GM10266 (cell line): ENCODE data around the gene SYNGR2.
A peak's percentile ranks its signal among the peaks of the same experiment; 100 is the strongest.

Experiments used
- DNase-seq: peaks from one replicate; pipeline ENCODE4 v3.0.0; 2012; ENCODE audit errors: extremely low spot score
- TF ChIP-seq, protein P1 (sequence below): IDR thresholded peaks from 2 replicates; pipeline ENCODE4 v1.5.1; 2012; ENCODE audit warnings: mild to moderate bottlenecking, low read depth; ENCODE audit not compliant: control insufficient read depth, insufficient read depth; ENCODE audit errors: missing control alignments

The SYNGR2 gene

DNA sequence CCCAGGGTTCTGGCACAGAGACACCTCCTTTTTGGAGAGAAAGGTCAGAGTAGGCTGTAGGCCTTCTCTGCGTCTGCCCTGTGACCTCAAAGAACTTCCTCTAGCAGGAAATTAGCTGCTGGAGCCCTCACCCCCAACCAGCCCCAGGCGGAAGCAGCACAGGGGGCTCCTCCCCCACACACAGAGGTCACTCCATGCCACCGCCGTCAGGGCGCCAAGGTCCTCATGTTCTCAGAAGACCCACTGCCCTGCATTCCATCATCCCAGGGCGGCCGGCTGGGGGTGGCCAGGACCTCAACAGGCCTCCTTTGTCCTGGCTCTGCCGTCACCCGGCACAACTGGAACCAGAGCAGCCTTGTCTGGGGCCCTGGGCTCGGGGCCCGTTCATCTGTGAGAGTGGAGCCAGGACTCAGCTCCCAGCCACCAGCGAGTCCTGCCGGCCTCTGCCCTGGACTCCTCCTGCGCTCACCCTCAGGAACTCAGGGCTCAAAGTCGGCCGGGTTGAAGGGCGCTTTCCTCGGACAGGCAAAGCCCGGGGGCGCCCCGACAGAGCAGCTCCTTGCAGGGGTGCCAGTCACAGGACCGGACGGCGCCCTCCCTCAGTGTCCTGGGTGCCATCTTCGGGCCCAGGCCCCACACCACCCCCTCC, 41.0 kb upstream of the SYNGR2 start:
- peak; percentile 84 for DNase-seq
- TF ChIP-seq, protein P1, sequence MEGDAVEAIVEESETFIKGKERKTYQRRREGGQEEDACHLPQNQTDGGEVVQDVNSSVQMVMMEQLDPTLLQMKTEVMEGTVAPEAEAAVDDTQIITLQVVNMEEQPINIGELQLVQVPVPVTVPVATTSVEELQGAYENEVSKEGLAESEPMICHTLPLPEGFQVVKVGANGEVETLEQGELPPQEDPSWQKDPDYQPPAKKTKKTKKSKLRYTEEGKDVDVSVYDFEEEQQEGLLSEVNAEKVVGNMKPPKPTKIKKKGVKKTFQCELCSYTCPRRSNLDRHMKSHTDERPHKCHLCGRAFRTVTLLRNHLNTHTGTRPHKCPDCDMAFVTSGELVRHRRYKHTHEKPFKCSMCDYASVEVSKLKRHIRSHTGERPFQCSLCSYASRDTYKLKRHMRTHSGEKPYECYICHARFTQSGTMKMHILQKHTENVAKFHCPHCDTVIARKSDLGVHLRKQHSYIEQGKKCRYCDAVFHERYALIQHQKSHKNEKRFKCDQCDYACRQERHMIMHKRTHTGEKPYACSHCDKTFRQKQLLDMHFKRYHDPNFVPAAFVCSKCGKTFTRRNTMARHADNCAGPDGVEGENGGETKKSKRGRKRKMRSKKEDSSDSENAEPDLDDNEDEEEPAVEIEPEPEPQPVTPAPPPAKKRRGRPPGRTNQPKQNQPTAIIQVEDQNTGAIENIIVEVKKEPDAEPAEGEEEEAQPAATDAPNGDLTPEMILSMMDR = no peak

DNA sequence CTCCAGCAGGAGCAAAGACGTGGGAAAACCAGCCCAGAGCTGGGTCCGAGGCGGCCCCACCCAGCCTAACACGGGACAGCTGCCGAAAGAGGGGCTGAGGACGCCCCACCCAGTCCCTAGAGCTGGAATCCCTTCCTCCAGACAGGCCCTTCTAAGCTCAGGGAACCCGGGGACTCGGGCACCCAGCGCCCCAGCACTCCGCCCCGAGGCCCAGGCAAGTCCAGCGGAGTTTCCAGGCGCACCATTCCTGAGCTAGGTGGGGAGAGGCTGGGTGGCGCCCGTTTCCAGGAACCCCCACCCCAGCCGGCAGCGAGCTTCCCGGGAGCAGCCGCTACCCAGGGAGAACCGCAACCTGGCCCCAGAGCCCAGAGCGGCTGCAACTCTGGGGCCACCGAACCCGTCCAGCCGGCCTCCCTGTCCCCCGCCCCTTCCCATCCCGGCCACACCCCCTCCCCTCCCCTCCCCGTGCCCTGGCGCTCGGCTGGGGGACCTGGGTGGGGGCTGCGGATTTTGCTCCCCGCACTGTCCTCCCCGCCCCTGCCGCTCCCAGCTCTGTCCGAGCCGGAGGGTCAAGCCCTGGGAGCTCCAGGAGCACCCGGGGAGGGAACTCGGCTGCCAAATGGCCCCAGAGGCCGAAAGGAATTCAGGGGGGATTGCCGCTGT, 40.4 kb upstream of the SYNGR2 start:
- peak; percentile 64 for DNase-seq
- TF ChIP-seq, protein P1 = no peak

DNA sequence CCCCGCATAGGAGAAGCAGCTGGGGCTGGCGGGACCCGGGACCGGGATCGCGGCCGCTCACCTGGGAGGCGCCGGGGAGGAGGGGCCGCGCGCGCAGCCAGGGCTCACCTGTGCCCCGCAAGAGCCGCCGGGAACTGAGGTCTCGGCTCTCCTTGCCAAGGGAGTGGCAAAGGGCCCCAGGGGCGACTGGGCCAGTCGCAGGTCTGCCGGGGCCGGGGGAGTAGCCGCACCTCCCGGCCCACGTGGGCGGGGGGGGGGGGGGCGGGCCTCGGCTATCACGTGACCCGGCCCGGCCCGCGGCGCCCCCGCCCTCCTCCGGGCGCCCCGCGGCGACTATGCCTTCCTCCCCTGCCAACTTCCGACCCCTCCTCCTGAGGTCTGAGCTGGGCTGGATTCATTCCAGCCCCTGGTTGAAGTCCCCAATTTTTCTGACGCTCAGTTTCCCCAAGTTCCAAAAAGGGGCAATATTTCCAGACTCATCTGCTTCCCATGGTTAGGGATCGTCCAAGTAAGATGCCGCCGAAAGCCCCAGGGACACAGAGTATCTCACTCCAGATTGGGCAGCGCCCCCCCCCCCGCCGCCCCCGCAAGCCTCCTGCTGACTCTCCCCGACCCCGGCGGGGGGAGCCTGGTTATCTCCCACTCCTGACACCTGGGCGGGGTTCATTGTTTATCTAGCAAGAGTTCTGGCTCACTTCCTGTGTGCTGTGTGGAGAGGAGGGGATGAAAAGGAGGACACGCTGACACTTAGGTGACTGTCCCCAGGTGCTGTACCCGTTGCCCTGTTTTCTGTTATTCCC, 39.6 kb upstream of the SYNGR2 start, which contains the start of gene TMC6:
Gene TMC6, minus strand, starts transcription at position 205 of the 800 bp plus-strand sequence. CDS start 1,923 bp downstream, outside the sequence.
- TF ChIP-seq, protein P1 = no peak
- peak; percentile 94 for DNase-seq

DNA sequence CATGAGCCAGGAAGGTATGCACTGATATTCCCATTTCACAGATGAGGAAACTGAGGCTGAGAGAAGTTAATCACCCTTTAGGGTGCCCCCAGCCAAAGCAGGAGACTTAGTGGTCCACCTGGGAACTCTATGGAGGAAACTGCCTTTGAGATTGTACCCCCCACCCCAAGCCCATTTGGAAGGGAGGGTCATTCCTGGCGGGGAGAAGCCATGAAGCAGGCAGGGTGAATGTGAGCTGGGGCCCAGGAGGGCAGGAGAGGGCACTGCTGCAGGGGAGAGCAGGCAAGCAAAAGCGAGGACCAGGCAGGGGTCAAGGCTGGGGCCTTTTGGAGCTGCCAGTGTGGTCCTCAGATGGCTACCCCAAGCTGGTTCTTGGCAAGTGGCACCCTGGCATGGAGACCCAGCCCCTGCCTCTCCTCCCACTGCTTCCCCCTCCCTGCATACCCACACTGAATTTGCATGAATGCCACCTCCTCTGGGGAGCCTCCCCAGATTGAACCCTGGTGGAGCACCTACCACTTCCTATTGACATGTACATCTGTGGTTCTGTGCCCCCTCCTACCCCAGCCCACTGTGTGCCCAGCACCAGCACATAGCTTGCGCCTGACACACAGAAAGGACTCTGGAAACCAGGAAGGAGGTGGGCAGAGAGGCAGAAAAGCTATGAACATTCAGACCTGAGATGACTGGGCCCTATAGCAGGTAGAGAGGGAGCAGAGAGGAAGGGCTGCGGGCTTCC, 38.9 kb upstream of the SYNGR2 start:
- no peak for DNase-seq
- TF ChIP-seq, protein P1 = no peak

DNA sequence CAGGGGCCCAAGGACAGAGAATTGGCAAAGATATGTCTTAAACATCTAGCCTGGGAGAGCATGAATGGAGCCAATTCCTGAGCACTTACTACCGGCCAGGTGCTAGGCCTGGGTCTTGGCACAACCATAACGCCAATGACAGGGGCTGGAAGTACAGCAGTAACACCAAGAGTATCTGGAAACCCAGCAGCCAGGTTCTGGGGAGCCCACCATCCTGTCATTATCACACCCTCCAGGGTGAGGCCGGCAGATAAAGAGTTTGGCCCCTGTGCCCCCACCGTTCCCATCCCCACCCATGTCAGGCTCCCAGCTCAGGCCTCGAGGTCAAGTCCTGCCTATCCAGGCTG, 38.3 kb upstream of the SYNGR2 start:
- TF ChIP-seq, protein P1 = no peak
- DNase-seq = no peak

DNA sequence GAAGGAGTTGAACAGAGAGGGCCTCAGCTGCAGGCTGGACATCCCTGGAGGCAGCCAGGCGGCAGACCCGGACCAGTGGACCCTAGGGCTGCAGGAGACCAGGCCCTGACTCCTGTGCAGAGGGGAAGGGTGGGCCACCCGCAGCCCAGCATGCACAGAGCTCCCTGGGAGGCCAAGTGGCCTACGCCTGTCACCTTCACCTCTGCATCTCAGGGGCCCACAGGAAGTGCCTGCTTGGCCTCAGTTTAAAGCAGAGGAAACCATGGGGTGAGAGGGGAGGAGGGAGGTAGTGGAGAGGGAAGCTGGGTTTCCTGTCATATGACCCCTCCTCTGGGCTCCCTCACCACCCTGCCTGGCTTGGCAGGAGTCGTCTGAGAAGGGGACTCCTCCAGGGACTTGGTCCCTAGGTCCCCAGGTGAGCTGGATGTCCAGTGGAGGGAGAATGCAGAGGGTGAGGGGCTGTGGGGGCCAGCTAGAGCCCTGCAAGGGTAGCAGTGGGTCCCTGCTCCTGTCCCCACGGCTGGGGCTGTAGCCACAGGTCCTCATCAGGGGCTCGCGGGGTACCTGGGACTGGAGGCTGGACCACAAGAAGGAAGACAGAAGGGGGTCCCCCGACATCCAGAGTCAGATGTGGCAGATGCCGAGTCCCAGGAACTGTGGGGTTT, 37.8 kb upstream of the SYNGR2 start, which contains the start of gene TMC8:
Gene TMC8, plus strand, starts transcription at position 335 of the 665 bp plus-strand sequence. CDS start 818 bp downstream, outside the sequence.
- DNase-seq = peak; percentile 84
- TF ChIP-seq, protein P1 = no peak
